GM19463 (cell line): ENCODE data around the gene DMRT2.

Experiments used
- ATAC-seq: cut with Tn5 transposase; IDR thresholded peaks from one replicate; pipeline ENCODE4 v1.9.1; 2021; ENCODE audit warnings: mild to moderate bottlenecking, moderate library complexity; ENCODE audit not compliant: unreplicated experiment

The DMRT2 gene

DNA sequence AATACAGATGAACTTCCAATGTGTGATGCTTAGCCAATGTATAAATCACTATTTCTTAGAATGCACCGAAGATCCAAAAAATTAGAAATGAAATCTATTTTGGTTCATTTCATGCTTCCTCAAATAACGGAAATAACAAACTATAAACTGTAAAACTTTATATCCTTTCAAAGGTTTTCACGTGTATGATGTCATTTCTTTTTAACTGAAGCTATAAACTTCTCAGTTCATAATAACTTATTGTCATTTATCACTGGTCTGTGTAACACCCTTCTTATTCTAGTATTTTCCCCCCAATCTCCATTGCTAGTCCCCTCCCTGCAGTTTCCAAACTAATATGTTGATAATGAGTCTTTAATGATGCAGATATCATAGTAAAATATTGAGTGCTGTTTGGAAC, 36.4 kb downstream of the DMRT2 start:
- ATAC-seq = no peak

- ATAC-seq = peak; percentile 47
These were observed 37.1 kb downstream of the DMRT2 start for GRCh38 chr9:1087120-1087881.

- ATAC-seq = no peak
These were observed 44.6 kb downstream of the DMRT2 start for GRCh38 chr9:1094749-1095148.

GRCh38 chr9:1096155-1096964, 46.2 kb downstream of the DMRT2 start:
- no peak for ATAC-seq

GRCh38 chr9:1098551-1098950, 48.4 kb downstream of the DMRT2 start:
- no peak for ATAC-seq

GRCh38 chr9:1100201-1100600, 50.0 kb downstream of the DMRT2 start:
- no peak for ATAC-seq

GRCh38 chr9:1100945-1101344, 50.8 kb downstream of the DMRT2 start:
- no peak for ATAC-seq

DNA sequence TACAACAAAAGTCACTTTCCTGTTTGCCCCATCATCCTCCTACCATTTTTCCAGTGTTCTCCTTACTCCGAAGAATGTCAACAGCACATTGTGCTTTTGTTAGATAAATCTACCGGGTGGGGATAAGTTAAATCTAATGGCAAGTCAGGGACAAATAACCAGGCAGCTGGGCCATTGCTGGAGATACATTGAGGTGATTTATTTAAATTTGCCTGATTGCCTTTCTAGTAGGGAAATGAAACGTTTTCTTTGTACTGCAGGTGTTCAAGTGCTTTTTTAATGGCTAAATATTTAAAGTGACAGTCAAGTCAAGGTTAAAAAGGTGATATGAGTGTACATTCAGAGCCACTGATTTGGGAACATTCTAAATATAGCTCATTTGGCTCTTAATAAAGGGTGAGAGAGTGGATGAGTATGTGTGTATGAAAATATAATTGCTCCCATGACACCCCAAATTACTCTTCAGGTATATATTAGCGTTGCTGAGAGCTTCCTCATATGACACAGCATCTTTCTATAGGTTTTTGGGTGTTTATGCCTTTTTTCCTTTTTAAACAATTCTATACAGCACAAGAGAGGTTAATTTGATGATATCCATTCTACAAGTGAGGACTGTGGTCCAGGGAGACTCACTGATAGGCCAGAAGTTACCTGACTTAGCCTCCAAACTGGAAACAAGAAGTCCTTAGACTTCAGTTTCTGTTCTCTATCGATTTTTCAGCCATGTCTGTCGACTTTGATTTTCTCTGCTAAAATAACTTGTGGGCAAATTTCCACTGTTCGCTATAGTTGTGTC, 51.9 kb downstream of the DMRT2 start:
- ATAC-seq = no peak

DNA sequence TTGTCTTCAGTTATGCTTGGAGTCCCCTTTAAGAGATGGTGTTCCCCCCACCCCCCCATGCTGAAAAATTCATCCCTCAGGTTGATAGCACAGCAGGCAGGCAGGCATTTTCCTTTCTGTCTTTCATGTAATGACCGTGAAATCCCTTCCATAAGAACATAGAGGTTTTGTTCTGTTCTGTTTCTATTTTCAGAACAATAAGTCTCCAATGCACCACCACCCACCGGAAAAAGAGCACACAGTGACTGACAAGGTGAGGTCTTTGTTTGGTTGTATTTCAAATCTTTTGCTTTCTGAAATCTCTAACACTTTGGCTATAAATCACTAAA, 52.4 kb downstream of the DMRT2 start:
- ATAC-seq = no peak
